ENCODE results near the gene MOSPD3. TPM values are rescaled to one million over a fixed set of nuclear protein-coding genes. Genes with fewer than 3 reads are reported as not detected.

The MOSPD3 gene
- total RNA-seq, 1 donor from 2014 or later: 2.6 TPM

DNA sequence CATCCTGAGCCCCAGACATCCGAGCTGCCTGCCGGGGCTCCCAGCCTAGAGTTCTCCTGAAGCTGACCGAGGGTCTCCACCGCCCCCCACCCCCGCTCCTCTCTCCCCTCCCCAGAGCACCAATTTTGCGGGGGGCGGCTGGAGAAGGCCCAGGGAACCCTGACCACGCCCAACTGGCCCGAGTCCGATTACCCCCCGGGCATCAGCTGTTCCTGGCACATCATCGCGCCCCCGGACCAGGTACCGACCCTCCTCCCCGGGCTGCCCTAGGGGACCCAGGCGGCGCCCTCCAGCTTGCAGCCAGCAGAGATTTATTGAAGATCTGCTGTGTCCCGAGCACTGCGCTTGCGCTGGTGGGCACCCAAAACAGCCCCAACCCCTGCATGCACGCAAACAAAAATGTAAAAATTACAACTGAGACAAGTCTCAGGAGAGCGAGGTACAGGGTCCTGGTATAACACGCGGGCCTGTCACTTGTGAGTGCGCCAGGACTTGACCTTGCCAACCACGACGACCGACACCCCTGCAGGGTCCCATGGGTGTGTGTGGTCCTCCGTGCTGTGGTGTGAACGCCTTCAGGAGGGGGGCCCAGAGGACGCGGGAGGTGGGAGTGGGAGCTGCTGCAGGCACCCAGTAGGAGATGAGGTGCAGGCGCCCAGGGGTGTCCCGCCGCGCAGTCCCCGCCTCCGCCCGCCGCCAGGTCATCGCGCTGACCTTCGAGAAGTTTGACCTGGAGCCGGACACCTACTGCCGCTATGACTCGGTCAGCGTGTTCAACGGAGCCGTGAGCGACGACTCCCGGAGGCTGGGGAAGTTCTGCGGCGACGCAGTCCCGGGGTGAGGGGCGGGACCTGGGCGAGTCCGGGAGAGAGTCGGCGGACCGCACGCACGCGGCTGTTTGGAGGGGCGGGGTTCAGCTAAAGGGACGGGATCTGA, 7.1 kb upstream of the MOSPD3 start:
- Histone ChIP-seq H3K36me3 (ENCODE audit: control insufficient read depth in 3 of 3, insufficient read depth in 3 of 3, low read length in 3 of 3) (peaks cover 0 to 4% (median 0%) of the 10 kb centered on the region in 3 donors), H3K4me1 (ENCODE audit: control insufficient read depth in 3 of 3, insufficient read depth in 3 of 3, low read length in 3 of 3) (peaks cover 6 to 19% (median 16%) of the 10 kb centered on the region in 3 donors), H3K4me3 (ENCODE audit: low read length in 3 of 3) (peak overlapping the region; percentile 60 to 70 (median 67)), H3K9ac (ENCODE audit: low read depth in 1 of 3, low read length in 3 of 3) (peak overlapping the region in 2 of 3 donors; percentile 50 to 60), H3K27ac (ENCODE audit: low read depth, low read length) (no peak overlapping the region), H3K9me3 (ENCODE audit: control insufficient read depth in 3 of 3, low read length in 3 of 3) (no peaks in the 10 kb centered on the region), H3K27me3 (ENCODE audit: control insufficient read depth in 3 of 3, insufficient read depth in 3 of 3, low read length in 3 of 3) (peaks cover 4 to 25% (median 18%) of the 10 kb centered on the region in 3 donors)

DNA sequence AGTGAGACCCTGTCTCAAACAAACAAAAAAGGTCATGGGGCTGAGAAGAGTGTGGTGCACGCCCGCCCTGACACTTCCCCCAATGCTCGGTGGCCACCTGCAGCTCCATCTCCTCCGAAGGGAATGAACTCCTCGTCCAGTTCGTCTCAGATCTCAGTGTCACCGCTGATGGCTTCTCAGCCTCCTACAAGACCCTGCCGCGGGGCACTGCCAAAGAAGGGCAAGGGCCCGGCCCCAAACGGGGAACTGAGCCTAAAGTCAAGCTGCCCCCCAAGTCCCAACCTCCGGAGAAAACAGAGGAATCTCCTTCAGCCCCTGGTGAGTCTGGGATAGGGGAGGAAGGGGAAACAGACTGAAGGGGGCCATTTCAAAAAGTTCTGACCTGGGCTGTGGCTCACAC, 6.0 kb upstream of the MOSPD3 start:
- Histone ChIP-seq H3K36me3 (ENCODE audit: control insufficient read depth in 3 of 3, insufficient read depth in 3 of 3, low read length in 3 of 3) (peaks cover 0 to 4% (median 0%) of the 10 kb centered on the region in 3 donors), H3K9me3 (ENCODE audit: control insufficient read depth in 3 of 3, low read length in 3 of 3) (no peaks in the 10 kb centered on the region), H3K27me3 (ENCODE audit: control insufficient read depth in 3 of 3, insufficient read depth in 3 of 3, low read length in 3 of 3) (peaks cover 0 to 18% (median 15%) of the 10 kb centered on the region in 3 donors), H3K4me1 (ENCODE audit: control insufficient read depth in 3 of 3, insufficient read depth in 3 of 3, low read length in 3 of 3) (peaks cover 6 to 19% (median 16%) of the 10 kb centered on the region in 3 donors), H3K9ac (ENCODE audit: low read depth in 1 of 3, low read length in 3 of 3) (no peak overlapping the region), H3K27ac (ENCODE audit: low read depth, low read length) (no peak overlapping the region), H3K4me3 (ENCODE audit: low read length in 3 of 3) (no peak overlapping the region)

DNA sequence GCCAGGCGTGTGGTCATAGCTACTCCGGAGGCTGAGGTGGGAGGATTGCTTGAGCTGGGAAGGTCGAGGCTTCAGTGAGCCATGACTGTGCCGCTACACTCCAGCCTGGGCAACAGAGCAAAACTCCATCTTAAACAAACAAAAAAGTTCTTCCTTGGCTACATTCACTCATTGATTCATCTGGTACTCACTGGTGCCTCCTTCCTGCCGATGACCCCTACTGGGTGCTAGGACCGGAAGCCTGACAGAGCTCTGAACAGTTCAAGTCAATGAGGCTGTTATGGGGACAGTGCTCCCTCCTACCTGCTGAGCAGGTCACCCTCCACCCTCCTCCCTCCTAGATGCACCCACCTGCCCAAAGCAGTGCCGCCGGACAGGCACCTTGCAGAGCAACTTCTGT, 5.2 kb upstream of the MOSPD3 start:
- Histone ChIP-seq H3K9ac (ENCODE audit: low read depth in 1 of 3, low read length in 3 of 3) (no peak overlapping the region), H3K27me3 (ENCODE audit: control insufficient read depth in 3 of 3, insufficient read depth in 3 of 3, low read length in 3 of 3) (peaks cover 0 to 15% (median 12%) of the 10 kb centered on the region in 3 donors), H3K36me3 (ENCODE audit: control insufficient read depth in 3 of 3, insufficient read depth in 3 of 3, low read length in 3 of 3) (peaks cover 0 to 4% (median 0%) of the 10 kb centered on the region in 3 donors), H3K4me3 (ENCODE audit: low read length in 3 of 3) (no peak overlapping the region), H3K27ac (ENCODE audit: low read depth, low read length) (no peak overlapping the region), H3K4me1 (ENCODE audit: control insufficient read depth in 3 of 3, insufficient read depth in 3 of 3, low read length in 3 of 3) (peaks cover 6 to 19% (median 16%) of the 10 kb centered on the region in 3 donors), H3K9me3 (ENCODE audit: control insufficient read depth in 3 of 3, low read length in 3 of 3) (no peaks in the 10 kb centered on the region)

DNA sequence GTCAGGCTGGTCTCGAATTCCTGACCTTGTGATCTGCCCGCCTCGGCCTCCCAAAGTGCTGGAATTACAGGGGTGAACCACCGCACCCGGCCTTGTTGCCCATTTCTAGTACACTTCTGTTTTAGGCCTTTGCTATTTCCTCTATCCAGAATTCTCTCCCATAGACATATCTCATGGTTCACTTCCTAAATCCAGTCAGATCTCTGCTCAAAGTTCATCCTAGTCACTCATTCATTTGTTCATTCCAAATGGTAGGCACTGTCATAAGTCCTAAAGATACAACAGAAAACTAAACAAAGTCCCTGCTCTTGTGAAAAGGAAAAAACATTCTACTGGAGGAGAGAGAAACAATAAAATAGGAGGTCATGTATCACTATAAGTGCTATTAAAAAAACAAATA, 2.4 kb upstream of the MOSPD3 start:
- H3K4me1 ChIP-seq (ENCODE audit: control insufficient read depth in 3 of 3, insufficient read depth in 3 of 3, low read length in 3 of 3): peaks cover 12 to 20% (median 13%) of the 10 kb centered on the region in 3 donors
- H3K27me3 ChIP-seq (ENCODE audit: control insufficient read depth in 3 of 3, insufficient read depth in 3 of 3, low read length in 3 of 3): peaks cover 0 to 7% (median 5%) of the 10 kb centered on the region in 3 donors

DNA sequence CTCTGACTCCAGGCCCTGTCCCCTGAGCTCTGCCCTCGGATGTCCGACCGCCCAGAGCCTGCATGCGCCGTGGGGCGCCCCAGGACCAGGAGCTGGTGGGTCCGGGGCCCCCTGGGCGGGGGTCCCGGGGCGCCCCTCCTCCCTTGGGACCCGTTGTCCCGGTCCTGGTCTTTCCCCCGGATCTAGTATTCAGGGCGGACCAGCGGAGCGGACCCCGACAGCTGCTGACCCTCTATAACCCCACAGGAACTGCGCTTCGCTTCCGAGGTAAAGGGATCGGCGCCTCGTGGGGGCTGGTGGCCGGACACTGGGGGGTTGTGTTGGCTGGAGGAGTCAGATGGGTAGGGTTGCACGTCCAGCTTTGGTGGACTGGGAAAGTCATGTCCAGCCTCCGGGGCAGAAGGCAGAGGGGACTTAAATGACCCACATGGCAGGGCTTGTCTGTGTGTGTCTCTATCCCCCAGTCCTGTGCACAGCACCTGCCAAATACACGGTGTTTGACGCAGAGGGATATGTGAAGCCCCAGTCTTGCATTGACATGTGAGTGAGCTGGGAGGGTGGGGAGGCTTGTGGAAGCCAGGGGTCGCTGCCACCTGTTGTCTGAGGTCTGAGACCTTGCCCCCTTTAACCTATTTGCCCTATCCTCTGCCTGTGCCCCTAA, 520 bp downstream of the MOSPD3 start:
- H3K4me3 ChIP-seq (ENCODE audit: low read length in 3 of 3): peak overlapping the region; percentile 88 to 93 (median 91)
- H3K27ac ChIP-seq (ENCODE audit: low read depth, low read length): peak overlapping the region; percentile 94
- peak overlapping the region; percentile 74 to 90 (median 82) for H3K9ac ChIP-seq (ENCODE audit: low read depth in 1 of 3, low read length in 3 of 3)
- no peaks in the 10 kb centered on the region for H3K9me3 ChIP-seq (ENCODE audit: control insufficient read depth in 3 of 3, low read length in 3 of 3)
- peaks cover 8 to 11% (median 8%) of the 10 kb centered on the region in 3 donors for H3K4me1 ChIP-seq (ENCODE audit: control insufficient read depth in 3 of 3, insufficient read depth in 3 of 3, low read length in 3 of 3)
- H3K27me3 ChIP-seq (ENCODE audit: control insufficient read depth in 3 of 3, insufficient read depth in 3 of 3, low read length in 3 of 3): no peaks in the 10 kb centered on the region
- peaks cover 0 to 8% (median 2%) of the 10 kb centered on the region in 3 donors for H3K36me3 ChIP-seq (ENCODE audit: control insufficient read depth in 3 of 3, insufficient read depth in 3 of 3, low read length in 3 of 3)

More for the DNA sequence above, 2.4 kb upstream of the MOSPD3 start:
- H3K4me3 ChIP-seq (ENCODE audit: low read length in 3 of 3): no peak overlapping the region
- H3K27ac ChIP-seq (ENCODE audit: low read depth, low read length): no peak overlapping the region
- H3K36me3 ChIP-seq (ENCODE audit: control insufficient read depth in 3 of 3, insufficient read depth in 3 of 3, low read length in 3 of 3): peaks cover 0 to 8% (median 2%) of the 10 kb centered on the region in 3 donors
- H3K9ac ChIP-seq (ENCODE audit: low read depth in 1 of 3, low read length in 3 of 3): no peak overlapping the region
- no peaks in the 10 kb centered on the region for H3K9me3 ChIP-seq (ENCODE audit: control insufficient read depth in 3 of 3, low read length in 3 of 3)

DNA sequence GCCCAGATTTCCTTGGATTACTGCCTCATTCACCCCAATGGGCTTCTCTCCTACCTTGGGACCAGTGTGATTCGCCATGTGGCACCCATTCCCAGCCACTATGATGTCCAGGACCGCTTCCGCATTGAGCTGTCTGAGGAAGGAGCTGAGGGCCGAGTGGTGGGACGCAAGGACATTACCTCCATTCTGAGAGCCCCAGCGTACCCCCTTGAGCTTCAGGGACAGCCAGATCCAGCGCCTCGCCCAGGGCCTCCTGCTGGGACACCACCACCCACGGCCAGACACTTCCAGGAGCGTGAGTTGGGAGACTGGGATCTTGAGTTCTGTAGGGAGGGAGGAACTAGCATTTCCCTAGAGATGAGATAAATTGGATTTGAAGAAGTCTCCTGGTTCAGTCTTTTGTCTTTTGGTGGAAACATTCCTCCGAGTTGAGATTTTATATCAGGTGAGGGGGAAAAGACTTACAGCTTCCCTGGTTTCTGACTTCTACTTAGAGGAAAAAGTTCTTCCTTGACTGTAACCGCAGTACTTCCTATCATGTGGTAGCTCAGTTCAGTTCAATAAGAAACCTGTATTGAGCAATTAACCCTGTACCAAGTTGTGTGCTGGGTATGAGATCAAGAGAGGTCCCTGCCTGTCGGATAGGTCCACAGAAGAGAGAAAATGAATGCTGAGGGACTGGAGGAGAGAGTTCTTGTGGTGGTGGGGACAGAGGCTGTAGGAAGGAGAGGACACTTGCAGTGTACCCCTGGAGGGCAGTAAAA, 1.3 kb downstream of the MOSPD3 start:
- Histone ChIP-seq H3K9ac (ENCODE audit: low read depth in 1 of 3, low read length in 3 of 3) (peak overlapping the region; percentile 74 to 90 (median 82)), H3K27ac (ENCODE audit: low read depth, low read length) (no peak overlapping the region), H3K4me1 (ENCODE audit: control insufficient read depth in 3 of 3, insufficient read depth in 3 of 3, low read length in 3 of 3) (peaks cover 8 to 11% (median 8%) of the 10 kb centered on the region in 3 donors), H3K36me3 (ENCODE audit: control insufficient read depth in 3 of 3, insufficient read depth in 3 of 3, low read length in 3 of 3) (peaks cover 0 to 8% (median 2%) of the 10 kb centered on the region in 3 donors), H3K4me3 (ENCODE audit: low read length in 3 of 3) (peak overlapping the region; percentile 88 to 93 (median 91)), H3K27me3 (ENCODE audit: control insufficient read depth in 3 of 3, insufficient read depth in 3 of 3, low read length in 3 of 3) (no peaks in the 10 kb centered on the region), H3K9me3 (ENCODE audit: control insufficient read depth in 3 of 3, low read length in 3 of 3) (no peaks in the 10 kb centered on the region)

DNA sequence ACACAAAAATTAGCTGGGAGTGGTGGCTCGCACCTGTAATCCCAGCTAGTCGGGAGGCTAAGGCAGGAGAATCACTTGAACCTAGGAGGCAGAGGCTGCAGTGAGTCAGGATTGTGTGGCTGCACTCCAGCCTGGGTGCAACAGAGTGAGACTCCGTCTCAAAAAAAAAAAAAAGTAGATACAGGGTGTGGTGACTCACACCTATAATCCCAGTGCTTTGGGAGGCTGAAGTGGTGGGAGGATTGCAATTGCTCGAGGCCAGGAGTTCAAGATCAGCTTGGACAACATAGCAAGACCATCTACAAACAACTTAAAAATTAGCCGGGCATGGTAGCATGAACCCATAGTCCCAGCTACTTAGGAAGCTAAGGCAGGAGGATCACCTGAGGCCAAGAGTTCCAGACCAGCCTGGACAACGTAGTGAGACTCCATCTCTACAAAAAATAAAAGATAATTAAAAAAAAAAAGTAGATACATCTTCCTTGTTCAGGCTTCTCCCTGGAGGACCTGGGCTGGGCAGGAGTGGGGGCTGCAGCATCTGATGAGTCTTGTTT, 2.0 kb downstream of the MOSPD3 start:
- no peaks in the 10 kb centered on the region for H3K9me3 ChIP-seq (ENCODE audit: control insufficient read depth in 3 of 3, low read length in 3 of 3)
- H3K27ac ChIP-seq (ENCODE audit: low read depth, low read length): no peak overlapping the region
- H3K9ac ChIP-seq (ENCODE audit: low read depth in 1 of 3, low read length in 3 of 3): no peak overlapping the region
- no peaks in the 10 kb centered on the region for H3K27me3 ChIP-seq (ENCODE audit: control insufficient read depth in 3 of 3, insufficient read depth in 3 of 3, low read length in 3 of 3)
- H3K4me1 ChIP-seq (ENCODE audit: control insufficient read depth in 3 of 3, insufficient read depth in 3 of 3, low read length in 3 of 3): peaks cover 8 to 11% (median 8%) of the 10 kb centered on the region in 3 donors
- H3K36me3 ChIP-seq (ENCODE audit: control insufficient read depth in 3 of 3, insufficient read depth in 3 of 3, low read length in 3 of 3): peaks cover 0 to 8% (median 2%) of the 10 kb centered on the region in 3 donors
- no peak overlapping the region for H3K4me3 ChIP-seq (ENCODE audit: low read length in 3 of 3)

DNA sequence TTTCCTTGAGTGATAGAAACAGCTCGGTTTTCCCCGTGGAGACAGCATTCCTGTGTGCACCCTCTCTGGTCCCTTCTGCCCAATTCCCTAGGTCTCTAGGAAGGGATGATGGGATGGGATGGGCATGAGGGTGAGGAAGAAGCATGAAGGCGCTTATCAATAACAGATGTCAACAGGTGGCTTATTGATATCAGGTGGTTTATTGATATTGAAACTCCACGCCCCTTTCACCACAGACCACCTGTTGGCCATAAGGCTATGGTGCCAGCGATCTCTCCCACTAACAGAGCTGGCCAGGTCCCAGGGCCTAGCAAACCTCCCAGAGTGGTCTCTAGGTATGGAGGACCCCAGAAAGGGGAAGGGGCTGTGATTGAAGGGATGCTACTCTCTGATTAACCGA, 7.9 kb downstream of the MOSPD3 start:
- H3K9ac ChIP-seq (ENCODE audit: low read depth in 1 of 3, low read length in 3 of 3): no peak overlapping the region
- H3K4me1 ChIP-seq (ENCODE audit: control insufficient read depth in 3 of 3, insufficient read depth in 3 of 3, low read length in 3 of 3): no peaks in the 10 kb centered on the region
- no peaks in the 10 kb centered on the region for H3K27me3 ChIP-seq (ENCODE audit: control insufficient read depth in 3 of 3, insufficient read depth in 3 of 3, low read length in 3 of 3)
- no peaks in the 10 kb centered on the region for H3K9me3 ChIP-seq (ENCODE audit: control insufficient read depth in 3 of 3, low read length in 3 of 3)
- no peak overlapping the region for H3K27ac ChIP-seq (ENCODE audit: low read depth, low read length)
- H3K36me3 ChIP-seq (ENCODE audit: control insufficient read depth in 3 of 3, insufficient read depth in 3 of 3, low read length in 3 of 3): peaks cover 0 to 4% (median 4%) of the 10 kb centered on the region in 3 donors
- H3K4me3 ChIP-seq (ENCODE audit: low read length in 3 of 3): no peak overlapping the region

DNA sequence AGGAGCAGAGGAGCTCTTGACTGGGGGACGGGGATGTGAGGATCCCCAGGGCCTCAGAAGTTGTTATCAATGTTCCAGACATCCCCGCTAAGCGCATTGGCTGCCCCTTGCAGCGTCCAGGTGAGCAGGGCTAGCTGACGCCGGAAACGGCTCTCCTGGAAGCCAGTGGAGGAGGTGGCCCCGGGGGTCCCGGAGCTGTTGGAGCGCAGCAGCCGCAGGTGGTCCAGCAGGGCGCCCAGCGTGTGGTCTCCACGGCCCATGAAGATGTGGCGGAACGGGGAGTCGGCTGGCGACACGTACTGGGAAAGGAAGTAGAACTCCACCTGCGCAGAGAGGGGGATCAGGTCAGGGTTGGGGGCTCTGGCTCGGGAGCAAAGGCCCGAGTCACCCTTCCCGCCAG, 8.5 kb downstream of the MOSPD3 start:
- H3K4me1 ChIP-seq (ENCODE audit: control insufficient read depth in 3 of 3, insufficient read depth in 3 of 3, low read length in 3 of 3): no peaks in the 10 kb centered on the region
- H3K9me3 ChIP-seq (ENCODE audit: control insufficient read depth in 3 of 3, low read length in 3 of 3): no peaks in the 10 kb centered on the region
- peaks cover 0 to 4% (median 4%) of the 10 kb centered on the region in 3 donors for H3K36me3 ChIP-seq (ENCODE audit: control insufficient read depth in 3 of 3, insufficient read depth in 3 of 3, low read length in 3 of 3)
- peaks cover 0 to 2% (median 0%) of the 10 kb centered on the region in 3 donors for H3K27me3 ChIP-seq (ENCODE audit: control insufficient read depth in 3 of 3, insufficient read depth in 3 of 3, low read length in 3 of 3)
- H3K9ac ChIP-seq (ENCODE audit: low read depth in 1 of 3, low read length in 3 of 3): no peak overlapping the region
- H3K4me3 ChIP-seq (ENCODE audit: low read length in 3 of 3): no peak overlapping the region
- H3K27ac ChIP-seq (ENCODE audit: low read depth, low read length): no peak overlapping the region
